ENCODE results near the gene BBC3.

BBC3 gene

GRCh38 chr19:47190167-47190727 is 40.8 kb downstream of the BBC3 start:
- H3K4me3 ChIP-seq (ENCODE audit: low read depth, low read length) = no peak overlapping the region
- DNase-seq (ENCODE audit: low read depth) = no peak
- no peak for TF ChIP-seq CTCF (IDR thresholded peaks at IDR 0.05; ENCODE audit: insufficient read depth, low read depth, low read length, missing control alignments)

- TF ChIP-seq CTCF (IDR thresholded peaks at IDR 0.05; ENCODE audit: insufficient read depth, low read depth, low read length, missing control alignments) = no peak
- no peak for DNase-seq (ENCODE audit: low read depth)
- no peak overlapping the region for H3K4me3 ChIP-seq (ENCODE audit: low read depth, low read length)
Observed at GRCh38 chr19:47188507-47189033, 42.4 kb downstream of the BBC3 start.

GRCh38 chr19:47187797-47188196 is 43.2 kb downstream of the BBC3 start:
- no peak for TF ChIP-seq CTCF (IDR thresholded peaks at IDR 0.05; ENCODE audit: insufficient read depth, low read depth, low read length, missing control alignments)
- no peak overlapping the region for H3K4me3 ChIP-seq (ENCODE audit: low read depth, low read length)
- no peak for DNase-seq (ENCODE audit: low read depth)

GRCh38 chr19:47187335-47187655 is 43.7 kb downstream of the BBC3 start:
- TF ChIP-seq CTCF (IDR thresholded peaks at IDR 0.05; ENCODE audit: insufficient read depth, low read depth, low read length, missing control alignments) = no peak
- H3K4me3 ChIP-seq (ENCODE audit: low read depth, low read length) = no peak overlapping the region
- DNase-seq (ENCODE audit: low read depth) = no peak

GRCh38 chr19:47186446-47187334 is 44.3 kb downstream of the BBC3 start:
- peak overlapping the region; percentile 27; the same call in 1 of the 2 replicates for H3K4me3 ChIP-seq (ENCODE audit: low read depth, low read length)
- peak; percentile 92 for DNase-seq (ENCODE audit: low read depth)
- TF ChIP-seq CTCF (IDR thresholded peaks at IDR 0.05; ENCODE audit: insufficient read depth, low read depth, low read length, missing control alignments) = no peak

GRCh38 chr19:47183601-47184000 is 47.4 kb downstream of the BBC3 start:
- H3K4me3 ChIP-seq (ENCODE audit: low read depth, low read length) = no peak overlapping the region
- TF ChIP-seq CTCF (IDR thresholded peaks at IDR 0.05; ENCODE audit: insufficient read depth, low read depth, low read length, missing control alignments) = no peak
- no peak for DNase-seq (ENCODE audit: low read depth)
